ENCODE measurements around the gene TMEM253.

TMEM253 gene

GRCh38 chr14:21090940-21091663 lies 9.8 kb upstream of the TMEM253 start:
- TF ChIP-seq, protein P1, sequence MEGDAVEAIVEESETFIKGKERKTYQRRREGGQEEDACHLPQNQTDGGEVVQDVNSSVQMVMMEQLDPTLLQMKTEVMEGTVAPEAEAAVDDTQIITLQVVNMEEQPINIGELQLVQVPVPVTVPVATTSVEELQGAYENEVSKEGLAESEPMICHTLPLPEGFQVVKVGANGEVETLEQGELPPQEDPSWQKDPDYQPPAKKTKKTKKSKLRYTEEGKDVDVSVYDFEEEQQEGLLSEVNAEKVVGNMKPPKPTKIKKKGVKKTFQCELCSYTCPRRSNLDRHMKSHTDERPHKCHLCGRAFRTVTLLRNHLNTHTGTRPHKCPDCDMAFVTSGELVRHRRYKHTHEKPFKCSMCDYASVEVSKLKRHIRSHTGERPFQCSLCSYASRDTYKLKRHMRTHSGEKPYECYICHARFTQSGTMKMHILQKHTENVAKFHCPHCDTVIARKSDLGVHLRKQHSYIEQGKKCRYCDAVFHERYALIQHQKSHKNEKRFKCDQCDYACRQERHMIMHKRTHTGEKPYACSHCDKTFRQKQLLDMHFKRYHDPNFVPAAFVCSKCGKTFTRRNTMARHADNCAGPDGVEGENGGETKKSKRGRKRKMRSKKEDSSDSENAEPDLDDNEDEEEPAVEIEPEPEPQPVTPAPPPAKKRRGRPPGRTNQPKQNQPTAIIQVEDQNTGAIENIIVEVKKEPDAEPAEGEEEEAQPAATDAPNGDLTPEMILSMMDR (IDR thresholded peaks at IDR 0.05; ENCODE audit: low read depth, low read length): no peak
- DNase-seq: no peak
- Histone ChIP-seq H3K4me1 (peaks cover 28% of the 10 kb centered on the region), H3K9me3 (no peaks in the 10 kb centered on the region), H3K4me3 (ENCODE audit: low read depth, low read length) (no peak overlapping the region), H3K36me3 (peaks cover 36% of the 10 kb centered on the region), H3K27me3 (no peaks in the 10 kb centered on the region)

DNA sequence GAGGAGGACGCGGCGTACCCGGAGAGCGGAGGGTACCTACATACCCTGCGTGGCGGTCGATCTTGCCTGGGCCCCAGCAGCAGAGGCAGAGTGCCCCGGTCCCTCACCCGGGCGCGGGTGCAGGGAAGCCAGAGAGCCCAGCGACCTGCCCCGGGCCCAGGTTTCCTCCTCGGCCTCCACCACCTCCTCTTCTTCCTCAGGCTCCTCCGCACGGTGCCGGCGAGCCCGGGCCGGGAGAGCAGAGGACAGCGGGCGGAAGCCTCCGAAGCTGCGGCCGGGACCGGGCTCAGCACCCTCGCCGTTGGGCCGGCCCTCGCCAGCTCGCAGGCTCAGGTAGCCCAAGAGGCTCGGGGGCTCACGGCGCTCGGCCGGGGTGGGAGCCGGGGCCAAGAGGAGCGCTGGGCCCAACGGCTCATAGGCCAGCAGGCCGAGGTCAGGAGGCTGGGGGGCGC lies 9.0 kb upstream of the TMEM253 start:
- no peaks in the 10 kb centered on the region for H3K27me3 ChIP-seq
- TF ChIP-seq, protein P1 (IDR thresholded peaks at IDR 0.05; ENCODE audit: low read depth, low read length): no peak
- peaks cover 35% of the 10 kb centered on the region for H3K4me1 ChIP-seq
- H3K36me3 ChIP-seq: peaks cover 36% of the 10 kb centered on the region
- H3K9me3 ChIP-seq: no peaks in the 10 kb centered on the region
- no peak for DNase-seq
- H3K4me3 ChIP-seq (ENCODE audit: low read depth, low read length): no peak overlapping the region

DNA sequence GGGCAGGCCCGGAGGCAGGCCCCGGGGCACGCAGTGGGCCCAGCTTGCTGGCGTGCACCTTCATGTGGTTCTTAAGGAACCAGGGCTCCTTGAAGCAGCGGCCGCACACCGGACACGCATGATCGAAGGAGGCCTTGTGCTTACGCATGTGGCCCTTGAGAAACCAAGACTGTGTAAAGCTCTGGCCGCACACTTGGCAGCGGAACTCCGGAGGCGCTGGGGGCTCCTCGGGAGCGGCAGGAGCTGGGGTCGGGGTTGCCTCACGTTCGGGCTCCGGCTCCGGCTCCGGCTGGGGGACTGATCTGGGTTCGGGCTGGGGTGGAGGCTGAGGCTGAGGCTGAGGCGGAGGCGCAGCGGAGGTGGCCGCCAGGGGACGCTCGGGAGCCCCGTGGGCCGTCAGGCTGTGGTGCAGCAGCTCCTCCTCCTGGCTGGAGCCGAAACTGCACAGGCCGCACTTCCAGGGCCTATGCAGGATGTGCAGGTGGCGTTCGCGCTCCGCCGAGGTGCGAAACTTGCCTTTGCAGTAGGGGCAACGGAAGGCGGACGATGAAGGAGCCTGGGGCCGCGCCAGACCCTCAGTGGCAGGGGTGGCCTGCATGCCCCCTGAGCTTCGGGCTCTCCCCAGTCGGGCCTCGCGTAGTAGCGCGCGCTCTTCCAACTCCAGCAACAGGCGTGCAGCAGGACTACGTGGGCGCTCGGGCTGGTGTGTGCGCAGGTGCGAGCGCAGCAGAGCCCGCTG lies 8.4 kb upstream of the TMEM253 start:
- peaks cover 32% of the 10 kb centered on the region for H3K4me1 ChIP-seq
- no peaks in the 10 kb centered on the region for H3K9me3 ChIP-seq
- H3K27me3 ChIP-seq: no peaks in the 10 kb centered on the region
- H3K36me3 ChIP-seq: peaks cover 33% of the 10 kb centered on the region
- TF ChIP-seq, protein P1 (IDR thresholded peaks at IDR 0.05; ENCODE audit: low read depth, low read length): peak; percentile 100
- no peak overlapping the region for H3K4me3 ChIP-seq (ENCODE audit: low read depth, low read length)
- peak; percentile 87 for DNase-seq

GRCh38 chr14:21093018-21093417 lies 7.8 kb upstream of the TMEM253 start:
- DNase-seq: no peak
- TF ChIP-seq, protein P1 (IDR thresholded peaks at IDR 0.05; ENCODE audit: low read depth, low read length): no peak
- H3K4me1 ChIP-seq: peaks cover 28% of the 10 kb centered on the region
- no peak overlapping the region for H3K4me3 ChIP-seq (ENCODE audit: low read depth, low read length)
- H3K27me3 ChIP-seq: no peaks in the 10 kb centered on the region
- H3K36me3 ChIP-seq: peaks cover 31% of the 10 kb centered on the region
- no peaks in the 10 kb centered on the region for H3K9me3 ChIP-seq

DNA sequence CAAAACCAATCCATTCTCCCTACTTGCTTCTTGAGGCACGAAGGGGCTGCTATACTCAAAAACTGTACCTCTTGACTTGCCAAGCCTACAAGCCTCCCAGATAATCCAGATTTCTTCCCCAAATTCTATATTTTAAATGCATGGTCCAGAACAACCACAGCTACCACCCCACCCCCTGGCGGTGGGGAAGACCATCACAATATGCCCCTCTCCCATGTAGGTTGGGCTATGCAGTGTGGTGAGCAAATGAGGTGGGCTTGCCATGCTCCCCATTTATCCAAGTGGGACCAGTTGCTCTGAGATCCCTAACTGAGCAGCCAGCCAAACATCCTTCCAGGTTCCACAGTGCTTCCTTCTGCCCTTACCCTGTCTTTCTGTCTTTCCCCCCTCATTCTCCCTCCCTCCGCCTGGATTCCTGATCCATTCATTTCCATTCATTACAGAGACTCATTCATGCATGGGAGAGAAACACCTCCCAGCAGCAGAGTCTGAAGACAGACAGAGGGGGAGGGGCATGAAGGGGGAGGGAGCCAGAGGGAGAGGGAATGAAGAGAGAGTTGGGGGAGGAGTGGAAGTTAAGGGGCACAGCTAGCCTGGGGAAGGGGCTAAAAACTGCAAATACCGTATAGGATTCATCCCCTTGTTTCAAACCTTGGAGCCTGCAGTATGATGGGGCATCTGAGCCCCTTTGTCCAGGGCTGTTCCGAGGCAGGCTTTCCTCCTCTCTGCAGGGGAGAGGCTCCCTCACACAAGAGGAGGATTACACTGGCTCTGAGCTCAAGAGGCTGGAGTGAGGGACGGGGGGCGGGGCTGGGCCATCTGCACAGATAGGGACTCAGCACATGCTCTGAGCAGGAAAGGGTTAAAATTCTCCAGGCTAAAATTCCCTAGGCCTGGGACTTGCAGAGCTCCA lies 6.8 kb upstream of the TMEM253 start:
- H3K27me3 ChIP-seq: no peaks in the 10 kb centered on the region
- TF ChIP-seq, protein P1 (IDR thresholded peaks at IDR 0.05; ENCODE audit: low read depth, low read length): peak; percentile 45
- peak overlapping the region; percentile 12 for H3K4me3 ChIP-seq (ENCODE audit: low read depth, low read length)
- H3K4me1 ChIP-seq: peaks cover 29% of the 10 kb centered on the region
- H3K36me3 ChIP-seq: peaks cover 30% of the 10 kb centered on the region
- DNase-seq: peak; percentile 70
- H3K9me3 ChIP-seq: no peaks in the 10 kb centered on the region
